ENCODE measurements around the gene CHRNA7. TPM values are rescaled to one million over a fixed set of nuclear protein-coding genes. Genes with fewer than 3 reads are reported as not detected.
"Not testable (repeated sequence)": the region's sequence is repeated elsewhere in the genome, so short reads cannot be mapped to it uniquely, and the experiment has no call there.

Gene CHRNA7
- total RNA-seq, 6 experiments from 2014 or later, result 0.35 to 0.39 TPM; not detected in 4

DNA sequence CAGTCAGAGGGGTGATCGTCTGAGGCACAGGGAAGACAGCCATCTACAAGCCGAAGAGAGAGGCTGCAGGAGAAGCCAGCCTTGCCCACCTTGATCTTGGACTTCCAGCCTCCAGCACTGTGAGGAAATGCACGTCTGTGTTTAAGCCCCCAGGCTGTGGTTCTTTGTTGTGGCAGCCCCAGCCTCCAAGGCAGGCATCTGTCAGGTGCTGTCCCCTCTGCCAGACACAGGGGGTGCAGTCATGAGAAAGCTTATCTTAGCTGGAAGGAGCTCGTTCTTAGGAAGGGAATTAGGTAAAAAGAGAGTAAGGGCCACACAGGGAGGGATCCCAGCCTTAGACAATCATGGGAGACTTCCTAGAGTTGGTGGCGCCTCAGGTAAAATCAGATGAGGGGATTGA, 150.3 kb downstream of the CHRNA7 start:
- H3K27me3 ChIP-seq; ATAC-seq; H3K4me1 ChIP-seq; H3K27ac ChIP-seq; H3K9me3 ChIP-seq; intact Hi-C loops (cut with DNase I); H3K4me3 ChIP-seq; DNase-seq; H3K36me3 ChIP-seq: not testable (repeated sequence)
- no CpG with 5 or more reads among the region's 5 CpGs for WGBS (ENCODE audit: insufficient coverage, low coverage, low lambda C conversion rate, missing lambda C conversion rate)

DNA sequence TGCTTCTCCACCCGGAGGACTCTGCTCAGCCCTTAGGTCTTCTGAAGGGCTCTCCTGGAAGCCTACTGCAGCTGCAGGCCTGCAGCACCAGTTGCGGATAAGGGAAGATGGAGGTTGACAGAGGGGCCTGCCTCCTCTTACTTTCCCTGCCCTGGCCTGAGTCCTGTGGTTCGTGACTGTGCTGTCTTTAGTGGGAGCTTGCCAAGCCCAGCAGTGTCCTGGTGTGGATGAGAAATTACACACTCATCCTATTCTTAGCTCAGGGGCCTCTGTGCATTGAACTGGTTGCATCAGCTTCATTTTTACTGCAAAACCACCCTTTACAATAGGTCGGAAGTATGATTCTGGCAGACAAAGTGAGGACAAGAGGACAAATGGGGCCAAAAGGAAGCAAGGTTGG, 163.5 kb downstream of the CHRNA7 start:
- H3K9me3 ChIP-seq; H3K36me3 ChIP-seq; H3K4me3 ChIP-seq; H3K27ac ChIP-seq; H3K27me3 ChIP-seq; H3K4me1 ChIP-seq; intact Hi-C loops (cut with DNase I); ATAC-seq; DNase-seq: not testable (repeated sequence)
- no CpG with 5 or more reads among the region's 4 CpGs for WGBS (ENCODE audit: insufficient coverage, low coverage, low lambda C conversion rate, missing lambda C conversion rate)

- H3K9me3 ChIP-seq; H3K4me1 ChIP-seq; H3K27me3 ChIP-seq; H3K36me3 ChIP-seq; H3K4me3 ChIP-seq; intact Hi-C loops (cut with DNase I); H3K27ac ChIP-seq; DNase-seq; ATAC-seq: not testable (repeated sequence)
- no CpG with 5 or more reads among the region's 7 CpGs for WGBS (ENCODE audit: insufficient coverage, low coverage, low lambda C conversion rate, missing lambda C conversion rate)
Observed at GRCh38 chr15:32196206-32196605, 165.9 kb downstream of the CHRNA7 start.

DNA sequence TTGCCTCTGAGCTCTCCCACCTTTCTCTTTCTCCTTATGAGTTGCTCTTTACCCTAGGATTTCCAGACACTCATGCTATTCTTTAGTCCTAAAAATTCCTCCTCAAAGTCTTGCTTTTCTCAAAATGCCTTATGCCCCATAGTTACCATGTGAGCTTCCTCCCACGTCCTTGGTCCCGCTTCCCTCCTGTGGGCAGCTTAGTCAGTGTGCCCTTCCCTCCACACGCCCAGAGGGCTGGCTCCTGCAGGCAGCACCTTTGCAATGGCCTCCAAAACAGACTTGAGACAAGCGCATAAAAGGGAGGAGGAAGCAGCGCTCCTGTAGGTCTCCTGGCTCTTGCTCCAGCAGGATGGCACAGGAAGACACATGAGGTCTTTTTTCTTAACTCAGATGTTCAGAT, 168.6 kb downstream of the CHRNA7 start:
- H3K36me3 ChIP-seq; DNase-seq; H3K4me1 ChIP-seq; H3K27me3 ChIP-seq; H3K4me3 ChIP-seq; H3K9me3 ChIP-seq; intact Hi-C loops (cut with DNase I); H3K27ac ChIP-seq; ATAC-seq: not testable (repeated sequence)
- no CpG with 5 or more reads among the region's 5 CpGs for WGBS (ENCODE audit: insufficient coverage, low coverage, low lambda C conversion rate, missing lambda C conversion rate)

GRCh38 chr15:32209081-32209480, 178.8 kb downstream of the CHRNA7 start:
- H3K27me3 ChIP-seq; DNase-seq; intact Hi-C loops (cut with DNase I); H3K4me1 ChIP-seq; H3K9me3 ChIP-seq; H3K36me3 ChIP-seq; H3K27ac ChIP-seq; ATAC-seq; H3K4me3 ChIP-seq: not testable (repeated sequence)
- no CpG with 5 or more reads among the region's 5 CpGs for WGBS (ENCODE audit: insufficient coverage, low coverage, low lambda C conversion rate, missing lambda C conversion rate)

DNA sequence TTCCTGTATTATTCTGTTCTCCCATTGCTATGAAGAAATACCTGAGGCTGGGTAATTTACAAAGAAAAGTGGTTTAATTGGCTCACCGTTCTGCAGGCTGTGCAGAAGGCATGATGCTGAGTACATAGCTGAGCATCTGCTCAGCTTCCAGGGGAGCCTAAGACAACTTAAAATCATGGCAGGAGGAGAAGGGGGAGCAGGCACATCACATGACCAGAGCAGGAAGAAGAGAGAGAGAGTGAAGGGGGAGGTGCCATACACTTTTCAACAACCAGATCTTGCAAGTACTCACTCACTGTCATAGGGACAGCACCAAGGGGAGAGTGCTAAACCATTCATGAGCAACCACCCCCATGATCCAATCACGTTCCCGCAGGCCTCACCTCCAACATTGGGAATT, 188.4 kb downstream of the CHRNA7 start:
- 54% methylated on average over 3 of the region's 3 CpGs for WGBS (ENCODE audit: insufficient coverage, low coverage, low lambda C conversion rate, missing lambda C conversion rate)
- Histone ChIP-seq H3K4me3 (no peak overlapping the region), H3K27ac (no peak overlapping the region), H3K27me3 (no peaks in the 10 kb centered on the region), H3K9me3 (no peaks in the 10 kb centered on the region), H3K4me1 (no peaks in the 10 kb centered on the region), H3K36me3 (no peaks in the 10 kb centered on the region)
- no peak for ATAC-seq
- no peak for TF ChIP-seq POLR2A (IDR thresholded peaks at IDR 0.05)
- TF ChIP-seq, protein P1, sequence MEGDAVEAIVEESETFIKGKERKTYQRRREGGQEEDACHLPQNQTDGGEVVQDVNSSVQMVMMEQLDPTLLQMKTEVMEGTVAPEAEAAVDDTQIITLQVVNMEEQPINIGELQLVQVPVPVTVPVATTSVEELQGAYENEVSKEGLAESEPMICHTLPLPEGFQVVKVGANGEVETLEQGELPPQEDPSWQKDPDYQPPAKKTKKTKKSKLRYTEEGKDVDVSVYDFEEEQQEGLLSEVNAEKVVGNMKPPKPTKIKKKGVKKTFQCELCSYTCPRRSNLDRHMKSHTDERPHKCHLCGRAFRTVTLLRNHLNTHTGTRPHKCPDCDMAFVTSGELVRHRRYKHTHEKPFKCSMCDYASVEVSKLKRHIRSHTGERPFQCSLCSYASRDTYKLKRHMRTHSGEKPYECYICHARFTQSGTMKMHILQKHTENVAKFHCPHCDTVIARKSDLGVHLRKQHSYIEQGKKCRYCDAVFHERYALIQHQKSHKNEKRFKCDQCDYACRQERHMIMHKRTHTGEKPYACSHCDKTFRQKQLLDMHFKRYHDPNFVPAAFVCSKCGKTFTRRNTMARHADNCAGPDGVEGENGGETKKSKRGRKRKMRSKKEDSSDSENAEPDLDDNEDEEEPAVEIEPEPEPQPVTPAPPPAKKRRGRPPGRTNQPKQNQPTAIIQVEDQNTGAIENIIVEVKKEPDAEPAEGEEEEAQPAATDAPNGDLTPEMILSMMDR (IDR thresholded peaks at IDR 0.05), result no peak
- intact Hi-C loops (cut with DNase I), result no loop called here
- no peak for DNase-seq

Small RNAs within 50 kb of the gene (small RNA-seq; reads per million reads assigned to genes)
- gene RF00019, result 0 reads per million in 2 experiments

Other genes starting within 250 kb of the CHRNA7 start
- 1 to 10 TPM in 2 of 6 experiments, under 1 TPM in 4; 0.42 to 2.3 (median 0.85) TPM for gene OTUD7A, start 159.8 kb upstream of the CHRNA7 start, total RNA-seq

Measured in right lobe of liver (tissue), 6 donors.